Stimulated activated memory B cell treated with anti-CD40 and anti-IgM and Interleukin-4, amounts not matched to agents 10 μg/mL and 1 μg/mL and 100 μg/mL, for 72 hours (primary cell): ENCODE results near the gene ASS1.

Experiments used
- ATAC-seq: fragments of 150-1000 bp; cut with Tn5 transposase; 2 replicates; pipeline ENCODE4 v1.10.0; 2021
- H3K27ac Mint-ChIP-seq: one replicate; pipeline ENCODE4 v1.8.0; 2022; ENCODE audit warnings: mild to moderate bottlenecking, mixed read lengths
- H3K27me3 Mint-ChIP-seq: one replicate; pipeline ENCODE4 v1.8.0; 2022; ENCODE audit warnings: mixed read lengths
- H3K36me3 Mint-ChIP-seq: one replicate; pipeline ENCODE4 v1.8.0; 2022; ENCODE audit warnings: mixed read lengths
- H3K4me1 Mint-ChIP-seq: one replicate; pipeline ENCODE4 v1.8.0; 2022; ENCODE audit warnings: mixed read lengths
- H3K4me3 Mint-ChIP-seq: one replicate; pipeline ENCODE4 v1.8.0; 2022; ENCODE audit warnings: mild to moderate bottlenecking, moderate library complexity, mixed read lengths
- H3K9me3 Mint-ChIP-seq: one replicate; pipeline ENCODE4 v1.8.0; 2022; ENCODE audit warnings: mixed read lengths

ASS1 gene

DNA sequence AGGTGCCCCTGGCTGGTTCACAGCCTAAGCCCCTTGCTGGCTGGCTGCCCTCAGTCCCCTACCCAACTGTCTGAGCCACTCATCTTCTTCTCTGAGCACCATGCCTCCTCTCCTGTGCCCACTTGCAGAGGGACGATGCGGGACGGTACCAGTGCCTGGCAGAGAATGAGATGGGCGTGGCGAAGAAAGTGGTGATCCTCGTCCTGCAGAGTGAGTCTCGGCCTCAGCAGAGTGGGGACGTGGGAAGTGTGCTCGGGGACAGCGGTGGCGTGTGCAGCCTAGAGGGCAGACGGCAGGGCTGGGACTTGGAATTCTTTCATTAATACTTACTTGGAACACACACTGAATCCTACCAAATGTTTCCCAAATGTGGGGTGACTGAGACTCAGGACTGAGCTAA, 34.3 kb upstream of the ASS1 start:
- peaks cover 23% of the 10 kb centered on the region for H3K27me3 Mint-ChIP-seq
- no peak for ATAC-seq
- no peak overlapping the region for H3K4me3 Mint-ChIP-seq
- H3K27ac Mint-ChIP-seq = no peak overlapping the region
- H3K4me1 Mint-ChIP-seq = peaks cover 5% of the 10 kb centered on the region
- H3K36me3 Mint-ChIP-seq = no peaks in the 10 kb centered on the region
- H3K9me3 Mint-ChIP-seq = peaks cover 2% of the 10 kb centered on the region

DNA sequence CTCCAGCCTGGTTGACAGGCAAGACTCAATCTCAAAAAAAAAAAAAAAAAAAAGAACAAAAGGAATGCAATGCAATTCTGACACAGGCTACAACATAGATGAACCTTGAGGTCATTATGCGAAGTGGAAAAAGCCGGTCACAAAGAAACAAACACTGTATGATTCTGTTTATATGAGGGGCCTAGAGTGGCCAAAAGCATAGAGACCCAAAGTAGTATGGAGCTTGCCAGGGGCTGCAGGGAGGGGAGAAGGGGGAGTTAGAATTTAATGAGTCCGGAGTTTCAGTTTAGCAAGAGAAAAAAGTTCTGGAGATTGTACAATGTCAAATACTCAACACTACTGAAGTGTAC, 33.2 kb upstream of the ASS1 start:
- H3K4me1 Mint-ChIP-seq = peaks cover 5% of the 10 kb centered on the region
- no peak for ATAC-seq
- peaks cover 2% of the 10 kb centered on the region for H3K9me3 Mint-ChIP-seq
- H3K36me3 Mint-ChIP-seq = no peaks in the 10 kb centered on the region
- H3K27ac Mint-ChIP-seq = no peak overlapping the region
- H3K27me3 Mint-ChIP-seq = peaks cover 23% of the 10 kb centered on the region
- H3K4me3 Mint-ChIP-seq = no peak overlapping the region

DNA sequence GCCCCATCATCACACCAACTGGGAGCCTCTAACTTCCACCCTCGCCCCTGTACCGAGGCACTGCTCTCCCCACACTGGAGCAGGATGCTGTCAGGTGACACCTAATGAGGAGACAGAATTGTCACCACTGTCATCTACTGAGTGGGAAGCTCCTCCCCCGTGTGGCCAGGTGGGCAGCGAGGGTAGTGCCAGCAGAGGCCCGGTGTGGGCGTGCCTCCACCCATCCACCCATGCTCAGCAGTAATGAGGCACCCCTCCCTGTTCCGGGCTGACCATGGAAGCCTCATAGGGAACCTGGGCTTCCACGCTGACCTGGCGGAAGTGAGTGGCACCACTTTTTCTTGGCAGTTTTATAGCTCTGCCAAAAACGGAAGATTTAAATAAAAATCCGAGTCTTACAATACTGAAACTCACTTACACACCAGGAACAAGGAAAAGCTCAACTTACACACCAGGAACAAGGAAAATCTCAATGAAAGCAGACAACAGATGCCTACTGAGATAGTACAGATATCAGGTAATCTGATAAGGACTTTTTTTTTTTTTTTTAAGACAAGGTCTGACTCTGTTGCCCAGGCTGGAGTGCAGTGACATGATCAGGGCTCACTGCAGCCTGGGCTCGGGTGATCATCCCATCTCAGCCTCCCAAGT, 30.6 kb upstream of the ASS1 start:
- Mint-ChIP-seq H3K4me3 (no peak overlapping the region), H3K27ac (no peak overlapping the region), H3K36me3 (no peaks in the 10 kb centered on the region), H3K27me3 (peaks cover 44% of the 10 kb centered on the region), H3K4me1 (peaks cover 5% of the 10 kb centered on the region), H3K9me3 (peaks cover 2% of the 10 kb centered on the region)
- no peak for ATAC-seq

DNA sequence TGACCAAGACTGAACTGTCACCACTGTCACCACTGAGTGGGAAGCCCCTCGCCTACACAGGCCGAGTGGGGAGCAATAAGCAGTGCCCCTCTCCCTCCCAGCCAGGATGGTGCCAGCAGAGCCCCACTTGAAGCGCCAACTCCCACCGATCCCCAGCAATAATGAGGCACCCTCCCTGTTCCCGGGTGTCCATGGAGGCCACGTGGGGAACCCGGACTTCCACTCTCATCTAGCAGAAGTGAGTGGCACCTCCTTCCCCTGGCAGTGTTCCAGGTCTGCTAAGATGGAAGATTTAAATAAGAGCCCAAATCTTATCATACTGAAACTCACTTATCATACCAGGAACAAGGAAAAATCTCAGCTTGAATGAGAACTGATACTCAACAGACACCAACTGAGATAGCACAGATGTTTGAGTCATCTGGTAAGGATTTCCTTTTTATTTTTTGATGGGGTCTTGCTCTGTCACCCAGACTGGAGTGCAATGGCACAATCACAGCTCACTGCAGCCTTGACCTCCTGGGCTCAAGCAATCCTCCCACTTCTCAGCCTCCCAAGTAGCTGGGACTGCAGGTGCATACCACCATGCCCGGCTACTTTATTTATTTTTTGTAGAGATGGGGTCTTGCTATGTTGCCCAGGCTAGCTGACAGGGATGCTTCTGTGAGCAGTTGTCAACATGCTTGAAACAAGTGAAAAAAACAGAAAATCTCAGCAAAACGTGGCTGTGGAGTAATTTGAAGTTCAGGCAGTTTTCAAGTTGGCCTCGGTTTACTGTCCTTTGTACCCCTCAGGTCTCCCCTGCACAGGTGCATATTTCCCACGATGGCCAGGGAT, 29.6 kb upstream of the ASS1 start:
- ATAC-seq = no peak
- peaks cover 2% of the 10 kb centered on the region for H3K9me3 Mint-ChIP-seq
- peaks cover 52% of the 10 kb centered on the region for H3K27me3 Mint-ChIP-seq
- peaks cover 5% of the 10 kb centered on the region for H3K4me1 Mint-ChIP-seq
- no peaks in the 10 kb centered on the region for H3K36me3 Mint-ChIP-seq
- no peak overlapping the region for H3K27ac Mint-ChIP-seq
- H3K4me3 Mint-ChIP-seq = no peak overlapping the region

DNA sequence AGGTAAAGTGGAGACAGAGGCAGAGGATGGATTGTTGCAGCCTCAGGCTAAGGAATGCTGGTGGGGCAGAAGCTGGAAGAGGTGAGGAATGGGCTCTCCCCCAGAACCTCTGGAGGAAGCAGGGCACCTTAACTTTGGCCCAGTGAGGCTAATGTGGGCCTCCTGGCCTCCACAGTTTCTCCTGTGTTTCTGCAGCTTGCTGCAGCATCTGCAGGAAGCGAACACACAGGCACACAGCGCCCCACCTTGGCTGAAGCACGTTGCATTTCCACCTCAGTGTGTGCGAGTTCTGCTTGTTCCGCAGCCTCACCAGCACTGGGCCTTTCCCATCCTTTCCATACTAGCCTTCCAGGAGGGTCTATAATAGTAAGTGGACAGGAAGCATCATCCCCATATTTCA, 27.2 kb upstream of the ASS1 start:
- H3K36me3 Mint-ChIP-seq = no peaks in the 10 kb centered on the region

DNA sequence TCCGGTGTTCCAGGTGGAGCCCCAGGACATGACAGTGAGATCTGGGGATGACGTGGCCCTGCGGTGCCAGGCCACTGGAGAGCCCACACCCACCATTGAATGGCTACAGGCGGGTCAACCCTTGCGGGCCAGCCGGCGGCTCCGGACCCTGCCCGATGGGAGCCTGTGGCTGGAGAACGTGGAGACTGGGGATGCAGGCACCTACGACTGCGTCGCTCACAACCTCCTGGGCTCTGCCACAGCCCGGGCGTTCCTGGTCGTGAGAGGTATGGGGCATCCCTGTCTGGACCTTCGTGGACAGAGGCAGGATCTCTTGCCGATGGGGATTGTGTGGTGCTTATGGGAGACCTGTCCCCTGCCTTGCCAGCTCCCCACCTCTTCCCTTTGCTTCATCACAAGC, 26.0 kb upstream of the ASS1 start:
- Mint-ChIP-seq H3K27ac (no peak overlapping the region), H3K4me3 (no peak overlapping the region), H3K4me1 (peaks cover 7% of the 10 kb centered on the region), H3K36me3 (no peaks in the 10 kb centered on the region), H3K9me3 (peaks cover 2% of the 10 kb centered on the region), H3K27me3 (peaks cover 58% of the 10 kb centered on the region)
- no peak for ATAC-seq

More for the DNA sequence above, 27.2 kb upstream of the ASS1 start:
- ATAC-seq = no peak
- Mint-ChIP-seq H3K27ac (no peak overlapping the region), H3K27me3 (peaks cover 58% of the 10 kb centered on the region), H3K4me1 (peaks cover 6% of the 10 kb centered on the region), H3K9me3 (peaks cover 2% of the 10 kb centered on the region), H3K4me3 (no peak overlapping the region)

DNA sequence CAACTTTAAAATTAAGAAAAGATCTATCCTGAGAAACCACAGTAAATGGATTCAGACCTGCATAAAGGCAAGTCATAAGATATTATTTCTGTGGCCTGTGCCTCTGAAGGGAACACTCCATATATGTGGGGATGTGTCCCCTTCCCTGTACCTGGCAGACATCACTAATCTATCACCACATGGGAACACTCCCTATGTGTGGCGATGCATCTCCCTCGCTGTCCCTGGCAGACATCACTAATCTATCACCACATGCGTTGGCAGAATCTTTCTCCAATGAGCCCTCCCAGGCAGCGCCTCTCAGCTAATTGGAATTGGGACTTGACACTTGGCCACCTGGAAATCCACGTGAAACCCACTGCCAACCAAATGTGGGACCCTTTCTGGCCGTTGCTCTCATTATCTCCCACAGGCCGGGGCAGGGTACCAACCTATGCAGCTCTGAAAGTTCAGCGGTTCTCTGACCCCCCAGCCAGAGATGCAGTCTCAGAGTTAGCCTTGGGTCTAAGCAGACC, 25.2 kb upstream of the ASS1 start:
- Mint-ChIP-seq H3K36me3 (no peaks in the 10 kb centered on the region), H3K27me3 (peaks cover 51% of the 10 kb centered on the region), H3K4me1 (peaks cover 7% of the 10 kb centered on the region), H3K4me3 (no peak overlapping the region), H3K9me3 (no peaks in the 10 kb centered on the region), H3K27ac (no peak overlapping the region)
- no peak for ATAC-seq

DNA sequence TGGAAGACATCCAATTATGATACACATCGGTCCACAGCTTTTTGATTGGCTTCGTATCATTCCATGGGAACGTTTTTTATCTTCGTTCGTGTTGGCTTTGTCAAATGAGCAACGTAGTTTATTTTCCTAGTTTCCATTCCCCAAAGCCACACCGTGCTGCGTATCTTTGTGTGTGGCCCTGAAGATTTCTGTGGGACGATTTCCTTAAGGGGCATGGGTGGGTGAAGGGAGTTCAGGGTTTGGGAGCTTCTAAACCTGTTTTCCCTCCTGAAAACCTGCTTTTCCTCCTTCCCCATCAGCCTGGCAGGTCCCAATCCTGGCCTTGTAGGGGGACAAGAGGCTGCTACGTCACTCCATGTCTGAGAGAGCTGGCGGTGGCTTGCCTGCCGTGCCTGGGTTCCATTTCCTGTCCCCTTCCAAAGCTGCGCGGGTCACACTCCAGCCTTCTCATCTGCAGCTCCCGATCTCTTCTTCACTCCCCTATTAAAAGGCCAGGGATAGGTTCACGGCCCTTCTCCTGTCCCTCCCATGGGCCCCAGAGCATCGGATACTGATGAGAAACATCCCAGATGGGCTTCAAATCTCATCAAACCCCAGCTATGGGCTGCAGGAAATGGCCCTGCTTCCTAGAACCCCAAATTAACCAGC, 23.5 kb upstream of the ASS1 start:
- ATAC-seq = no peak
- Mint-ChIP-seq H3K4me1 (peaks cover 7% of the 10 kb centered on the region), H3K36me3 (no peaks in the 10 kb centered on the region), H3K4me3 (no peak overlapping the region), H3K27ac (no peak overlapping the region), H3K9me3 (no peaks in the 10 kb centered on the region), H3K27me3 (peaks cover 63% of the 10 kb centered on the region)

DNA sequence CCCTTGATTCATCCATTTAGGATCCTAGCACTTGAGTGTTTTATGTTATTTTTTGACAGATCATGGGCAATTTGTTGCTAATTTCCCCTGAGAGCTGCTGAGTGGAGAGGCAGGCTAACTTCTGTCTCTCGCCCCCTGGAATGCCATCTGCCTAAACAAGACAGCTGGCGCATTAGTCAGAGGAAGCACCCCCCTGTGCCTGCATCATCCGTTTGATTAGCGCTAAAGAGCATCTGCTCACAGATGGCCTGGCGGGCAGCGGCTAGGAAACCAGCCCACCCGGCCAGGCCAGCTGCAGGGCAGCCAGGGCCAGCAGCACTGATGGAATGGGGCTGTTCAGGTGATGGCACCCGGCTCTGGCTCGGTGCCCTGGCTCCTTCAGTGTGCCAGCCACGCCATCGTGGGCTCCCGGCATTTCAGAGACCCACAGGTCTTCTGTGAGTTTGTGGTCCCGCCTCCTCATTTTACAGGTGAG, 22.9 kb upstream of the ASS1 start:
- no peaks in the 10 kb centered on the region for H3K9me3 Mint-ChIP-seq
- H3K4me1 Mint-ChIP-seq = peaks cover 7% of the 10 kb centered on the region
- H3K27ac Mint-ChIP-seq = no peak overlapping the region
- H3K4me3 Mint-ChIP-seq = no peak overlapping the region
- ATAC-seq = no peak
- no peaks in the 10 kb centered on the region for H3K36me3 Mint-ChIP-seq
- H3K27me3 Mint-ChIP-seq = peaks cover 69% of the 10 kb centered on the region

DNA sequence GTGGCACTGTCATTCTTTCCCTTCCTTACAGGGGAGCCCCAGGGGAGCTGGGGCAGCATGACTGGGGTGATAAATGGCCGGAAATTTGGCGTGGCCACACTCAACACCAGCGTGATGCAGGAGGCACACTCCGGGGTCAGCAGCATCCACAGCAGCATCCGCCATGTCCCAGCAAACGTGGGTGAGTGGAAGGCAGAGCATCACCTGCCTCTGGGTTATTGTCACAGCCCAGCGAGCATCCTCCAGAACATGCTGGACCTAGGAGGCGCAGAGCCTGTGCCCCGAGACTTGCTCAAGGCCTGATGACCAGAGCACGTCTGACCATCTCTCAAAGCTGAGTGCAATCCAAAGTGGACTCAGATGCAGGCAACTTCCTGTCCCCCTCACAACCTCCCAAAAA, 22.2 kb upstream of the ASS1 start:
- H3K4me1 Mint-ChIP-seq = peaks cover 7% of the 10 kb centered on the region
- H3K36me3 Mint-ChIP-seq = no peaks in the 10 kb centered on the region
- H3K27ac Mint-ChIP-seq = no peak overlapping the region
- H3K4me3 Mint-ChIP-seq = no peak overlapping the region
- ATAC-seq = no peak
- peaks cover 72% of the 10 kb centered on the region for H3K27me3 Mint-ChIP-seq
- no peaks in the 10 kb centered on the region for H3K9me3 Mint-ChIP-seq

DNA sequence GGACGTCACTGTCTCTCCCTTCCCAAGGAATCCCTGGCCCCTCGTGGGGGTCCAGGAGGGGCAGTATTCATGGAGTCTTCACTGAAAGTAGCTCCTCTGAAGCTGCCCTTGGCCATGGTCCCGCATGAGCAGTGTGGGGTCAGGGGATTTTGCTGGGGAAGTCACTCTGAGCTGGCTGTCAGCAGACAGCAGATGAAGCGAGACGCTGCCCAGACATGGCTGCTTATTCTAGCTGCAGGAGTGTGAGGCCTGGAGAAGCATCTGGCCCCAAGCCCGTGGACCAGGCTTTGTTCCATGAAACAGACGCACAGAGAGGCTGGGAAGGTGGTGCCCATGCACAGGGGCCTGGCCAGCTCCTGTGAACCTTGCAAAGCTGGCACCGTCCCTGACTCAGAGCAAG, 21.5 kb upstream of the ASS1 start:
- peak; percentile 67 for ATAC-seq
- peaks cover 72% of the 10 kb centered on the region for H3K27me3 Mint-ChIP-seq
- no peak overlapping the region for H3K4me3 Mint-ChIP-seq
- H3K9me3 Mint-ChIP-seq = no peaks in the 10 kb centered on the region
- H3K36me3 Mint-ChIP-seq = no peaks in the 10 kb centered on the region
- H3K27ac Mint-ChIP-seq = no peak overlapping the region
- H3K4me1 Mint-ChIP-seq = peaks cover 7% of the 10 kb centered on the region

DNA sequence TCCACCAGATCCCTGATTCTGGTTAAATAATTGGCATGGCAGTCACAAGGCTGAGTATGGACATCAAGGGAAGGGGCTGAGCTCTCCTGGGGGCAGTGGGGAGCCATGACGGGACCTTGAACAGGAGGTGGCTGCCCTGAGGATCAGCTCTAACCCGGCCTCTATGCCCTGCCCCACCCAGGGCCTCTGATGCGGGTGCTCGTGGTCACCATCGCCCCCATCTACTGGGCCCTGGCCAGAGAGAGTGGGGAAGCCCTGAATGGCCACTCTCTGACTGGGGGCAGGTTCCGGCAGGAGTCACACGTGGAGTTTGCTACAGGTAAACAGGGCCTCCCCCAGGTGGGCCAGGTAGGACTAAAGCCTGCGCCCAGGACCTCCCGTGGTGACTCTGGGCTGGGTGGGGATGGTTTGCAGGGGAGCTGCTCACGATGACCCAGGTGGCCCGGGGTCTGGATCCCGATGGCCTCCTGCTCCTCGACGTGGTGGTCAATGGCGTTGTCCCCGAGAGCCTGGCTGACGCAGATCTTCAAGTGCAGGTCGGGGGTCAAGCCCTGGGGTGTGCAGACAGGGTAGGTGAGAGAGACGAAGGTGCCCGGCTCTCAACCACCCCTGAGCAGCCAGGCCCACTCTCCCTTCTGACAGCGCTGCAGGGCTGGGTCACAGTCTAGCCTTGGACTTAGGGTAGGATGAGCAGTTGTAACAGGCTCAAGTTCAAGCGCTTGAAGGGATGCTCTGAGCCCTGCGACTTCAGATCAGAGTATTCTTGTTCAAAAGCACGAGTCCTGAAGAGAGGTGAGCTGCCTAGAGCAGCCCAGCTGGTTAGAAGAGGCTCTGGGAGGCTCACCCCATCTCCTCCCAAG, 19.9 kb upstream of the ASS1 start:
- Mint-ChIP-seq H3K9me3 (peaks cover 1% of the 10 kb centered on the region), H3K36me3 (peaks cover 3% of the 10 kb centered on the region), H3K27ac (no peak overlapping the region), H3K4me3 (no peak overlapping the region), H3K4me1 (peaks cover 7% of the 10 kb centered on the region), H3K27me3 (peaks cover 72% of the 10 kb centered on the region)
- no peak for ATAC-seq

DNA sequence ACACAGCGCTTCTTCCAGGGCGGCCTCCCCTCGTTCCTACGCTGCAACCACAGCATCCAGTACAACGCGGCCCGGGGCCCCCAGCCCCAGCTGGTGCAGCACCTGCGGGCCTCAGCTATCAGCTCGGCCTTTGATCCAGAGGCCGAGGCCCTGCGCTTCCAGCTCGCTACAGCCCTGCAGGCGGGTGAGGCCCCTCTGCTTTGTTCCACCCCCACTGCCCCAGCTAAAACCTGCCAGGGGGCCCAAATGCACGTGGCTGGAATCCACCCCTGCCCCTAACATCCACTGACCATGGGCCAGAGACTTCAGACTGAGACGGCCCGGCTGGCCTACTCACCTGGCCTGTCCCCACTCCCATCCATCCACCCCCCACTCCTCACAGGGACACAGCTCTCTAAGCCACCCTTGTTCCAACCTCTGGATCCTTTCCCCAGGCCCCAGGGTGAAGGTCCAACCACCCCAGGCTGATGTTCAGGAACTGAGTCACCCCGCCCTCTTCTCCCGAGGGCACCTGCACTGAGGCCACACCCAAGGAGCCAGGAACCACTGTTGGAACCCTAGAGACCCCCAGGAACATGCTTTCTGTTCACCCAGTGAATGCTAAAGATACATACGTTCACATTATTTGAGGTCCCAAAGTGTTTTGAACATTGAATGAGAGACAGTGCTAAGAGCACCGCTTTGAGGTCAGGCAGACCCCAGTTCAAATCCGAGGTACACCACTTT, 18.9 kb upstream of the ASS1 start:
- Mint-ChIP-seq H3K27me3 (peaks cover 78% of the 10 kb centered on the region), H3K36me3 (peaks cover 5% of the 10 kb centered on the region), H3K4me1 (peaks cover 7% of the 10 kb centered on the region), H3K9me3 (peaks cover 6% of the 10 kb centered on the region), H3K4me3 (no peak overlapping the region), H3K27ac (no peak overlapping the region)
- ATAC-seq = no peak

DNA sequence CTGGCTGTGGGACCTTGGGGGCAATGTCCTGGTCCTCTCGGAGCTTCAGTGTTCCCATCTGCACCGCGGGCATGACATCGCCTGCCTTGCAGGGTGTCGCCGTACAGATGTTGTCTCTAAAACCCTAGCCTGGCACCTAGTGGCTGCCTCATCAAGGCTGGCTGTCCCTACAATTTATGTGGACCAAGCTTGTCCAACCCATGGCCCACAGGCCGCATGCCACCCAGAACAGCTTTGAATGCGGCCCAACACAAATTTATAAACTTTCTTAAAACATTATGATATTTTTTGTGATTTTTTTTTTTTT, 18.3 kb upstream of the ASS1 start:
- ATAC-seq = no peak
- Mint-ChIP-seq H3K27ac (no peak overlapping the region), H3K9me3 (peaks cover 6% of the 10 kb centered on the region)

More for the DNA sequence above, 18.3 kb upstream of the ASS1 start:
- Mint-ChIP-seq H3K27me3 (peaks cover 80% of the 10 kb centered on the region), H3K36me3 (peaks cover 5% of the 10 kb centered on the region), H3K4me1 (peaks cover 7% of the 10 kb centered on the region), H3K4me3 (no peak overlapping the region)
